WTC11 (cell line): ENCODE results near the gene IGLL1.

Source experiments
- ATF3 ChIP-seq: sonication (generic); formaldehyde crosslinking; conservative IDR thresholded peaks from 2 replicates; pipeline ENCODE4 v1.8.1; 2022; ENCODE audit warnings: mild to moderate bottlenecking, missing genetic modification reagents
- CTCF ChIP-seq: fragments of 200-600 bp; IDR thresholded peaks from 2 replicates; pipeline ENCODE4 v1.8.0; 2022; ENCODE audit warnings: antibody characterized with exemption
- FOXJ3 ChIP-seq: sonication (generic); formaldehyde crosslinking; IDR thresholded peaks from 2 replicates; pipeline ENCODE4 v1.9.0; 2021; ENCODE audit warnings: missing genetic modification reagents, mild to moderate bottlenecking, borderline replicate concordance
- IRF1 ChIP-seq: sonication (generic); formaldehyde crosslinking; IDR thresholded peaks from 2 replicates; pipeline ENCODE4 v1.8.0; 2023; ENCODE audit warnings: missing genetic modification reagents
- JUN ChIP-seq: sonication (generic); formaldehyde crosslinking; IDR thresholded peaks from 2 replicates; pipeline ENCODE4 v1.8.0; 2023; ENCODE audit warnings: mild to moderate bottlenecking, missing genetic modification reagents
- KAT7 ChIP-seq: sonication (generic); formaldehyde crosslinking; IDR thresholded peaks from 2 replicates; pipeline ENCODE4 v1.8.1; 2023; ENCODE audit warnings: missing genetic modification reagents, mild to moderate bottlenecking, borderline replicate concordance
- MXD4 ChIP-seq: fragments of 250-450 bp; sonication (Bioruptor Pico); IDR thresholded peaks from 2 replicates; pipeline ENCODE4 v1.8.0; 2021; ENCODE audit warnings: mild to moderate bottlenecking, moderate library complexity, borderline replicate concordance
- SMAD3 ChIP-seq: sonication (generic); formaldehyde crosslinking; IDR thresholded peaks from 2 replicates; pipeline ENCODE4 v1.8.0; 2022; ENCODE audit warnings: missing genetic modification reagents, mild to moderate bottlenecking, borderline replicate concordance
- TP53 ChIP-seq: sonication (generic); formaldehyde crosslinking; IDR thresholded peaks from 2 replicates; pipeline ENCODE4 v1.8.1; 2023; ENCODE audit warnings: mild to moderate bottlenecking, missing genetic modification reagents
- ZNF121 ChIP-seq: sonication (generic); formaldehyde crosslinking; IDR thresholded peaks from 2 replicates; pipeline ENCODE4 v1.8.0; 2023; ENCODE audit warnings: missing genetic modification reagents
- TF ChIP-seq, protein P1 (sequence below): sonication (generic); formaldehyde crosslinking; IDR thresholded peaks from 2 replicates; pipeline ENCODE4 v1.8.1; 2022; ENCODE audit warnings: mild to moderate bottlenecking, missing genetic modification reagents, moderate library complexity, borderline replicate concordance
- TF ChIP-seq, protein P2 (sequence below): sonication (generic); formaldehyde crosslinking; IDR thresholded peaks from 2 replicates; pipeline ENCODE4 v1.8.1; 2023; ENCODE audit warnings: mild to moderate bottlenecking, missing genetic modification reagents

- TF ChIP-seq MXD4 (no peak), SMAD3 (CRISPR knock-in tag) (no peak), TP53 (CRISPR knock-in tag) (no peak), FOXJ3 (CRISPR knock-in tag) (no peak), CTCF (no peak), ZNF121 (CRISPR knock-in tag) (no peak), KAT7 (CRISPR knock-in tag) (no peak), IRF1 (CRISPR knock-in tag) (no peak), ATF3 (CRISPR knock-in tag) (no peak), JUN (CRISPR knock-in tag) (no peak)
- TF ChIP-seq, protein P1, sequence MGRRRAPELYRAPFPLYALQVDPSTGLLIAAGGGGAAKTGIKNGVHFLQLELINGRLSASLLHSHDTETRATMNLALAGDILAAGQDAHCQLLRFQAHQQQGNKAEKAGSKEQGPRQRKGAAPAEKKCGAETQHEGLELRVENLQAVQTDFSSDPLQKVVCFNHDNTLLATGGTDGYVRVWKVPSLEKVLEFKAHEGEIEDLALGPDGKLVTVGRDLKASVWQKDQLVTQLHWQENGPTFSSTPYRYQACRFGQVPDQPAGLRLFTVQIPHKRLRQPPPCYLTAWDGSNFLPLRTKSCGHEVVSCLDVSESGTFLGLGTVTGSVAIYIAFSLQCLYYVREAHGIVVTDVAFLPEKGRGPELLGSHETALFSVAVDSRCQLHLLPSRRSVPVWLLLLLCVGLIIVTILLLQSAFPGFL (CRISPR knock-in tag) = no peak
- TF ChIP-seq, protein P2, sequence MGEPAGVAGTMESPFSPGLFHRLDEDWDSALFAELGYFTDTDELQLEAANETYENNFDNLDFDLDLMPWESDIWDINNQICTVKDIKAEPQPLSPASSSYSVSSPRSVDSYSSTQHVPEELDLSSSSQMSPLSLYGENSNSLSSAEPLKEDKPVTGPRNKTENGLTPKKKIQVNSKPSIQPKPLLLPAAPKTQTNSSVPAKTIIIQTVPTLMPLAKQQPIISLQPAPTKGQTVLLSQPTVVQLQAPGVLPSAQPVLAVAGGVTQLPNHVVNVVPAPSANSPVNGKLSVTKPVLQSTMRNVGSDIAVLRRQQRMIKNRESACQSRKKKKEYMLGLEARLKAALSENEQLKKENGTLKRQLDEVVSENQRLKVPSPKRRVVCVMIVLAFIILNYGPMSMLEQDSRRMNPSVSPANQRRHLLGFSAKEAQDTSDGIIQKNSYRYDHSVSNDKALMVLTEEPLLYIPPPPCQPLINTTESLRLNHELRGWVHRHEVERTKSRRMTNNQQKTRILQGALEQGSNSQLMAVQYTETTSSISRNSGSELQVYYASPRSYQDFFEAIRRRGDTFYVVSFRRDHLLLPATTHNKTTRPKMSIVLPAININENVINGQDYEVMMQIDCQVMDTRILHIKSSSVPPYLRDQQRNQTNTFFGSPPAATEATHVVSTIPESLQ (CRISPR knock-in tag) = no peak
These were observed 9.4 kb downstream of the IGLL1 start for GRCh38 chr22:23570681-23571080.
